GM10847 (cell line): ENCODE measurements around the gene EIF4A3.

Experiments used
- POLR2A ChIP-seq: IDR thresholded peaks from 2 replicates; pipeline ENCODE4 v1.6.1; 2011; ENCODE audit not compliant: insufficient read length; ENCODE audit errors: extremely low read depth

EIF4A3 gene

GRCh38 chr17:80129006-80129565, 17.8 kb downstream of the EIF4A3 start:
- no peak for TF ChIP-seq POLR2A

- no peak for TF ChIP-seq POLR2A
Measured at GRCh38 chr17:80126449-80126715, 20.5 kb downstream of the EIF4A3 start.

- TF ChIP-seq POLR2A: no peak
Measured at GRCh38 chr17:80125656-80126448, 21.1 kb downstream of the EIF4A3 start.

GRCh38 chr17:80124351-80124981, 22.5 kb downstream of the EIF4A3 start:
- no peak for TF ChIP-seq POLR2A

- TF ChIP-seq POLR2A: no peak
Measured at GRCh38 chr17:80123791-80124190, 23.1 kb downstream of the EIF4A3 start.

- no peak for TF ChIP-seq POLR2A
Measured at GRCh38 chr17:80122926-80123505, 23.9 kb downstream of the EIF4A3 start.

- TF ChIP-seq POLR2A: no peak
Measured at GRCh38 chr17:80122026-80122575, 24.8 kb downstream of the EIF4A3 start.

GRCh38 chr17:80119839-80120238, 27.1 kb downstream of the EIF4A3 start:
- no peak for TF ChIP-seq POLR2A

- no peak for TF ChIP-seq POLR2A
Measured at GRCh38 chr17:80119271-80119791, 27.6 kb downstream of the EIF4A3 start.

GRCh38 chr17:80118601-80119270, 28.2 kb downstream of the EIF4A3 start:
- TF ChIP-seq POLR2A: no peak

GRCh38 chr17:80117491-80118401, 29.2 kb downstream of the EIF4A3 start:
- no peak for TF ChIP-seq POLR2A

GRCh38 chr17:80116921-80117380, 30.0 kb downstream of the EIF4A3 start:
- TF ChIP-seq POLR2A: no peak

GRCh38 chr17:80116276-80116920, 30.5 kb downstream of the EIF4A3 start:
- no peak for TF ChIP-seq POLR2A

- no peak for TF ChIP-seq POLR2A
Measured at GRCh38 chr17:80115159-80115558, 31.8 kb downstream of the EIF4A3 start.

GRCh38 chr17:80114758-80115157, 32.2 kb downstream of the EIF4A3 start:
- no peak for TF ChIP-seq POLR2A
